ENCODE results near the gene NKAP.

DNA sequence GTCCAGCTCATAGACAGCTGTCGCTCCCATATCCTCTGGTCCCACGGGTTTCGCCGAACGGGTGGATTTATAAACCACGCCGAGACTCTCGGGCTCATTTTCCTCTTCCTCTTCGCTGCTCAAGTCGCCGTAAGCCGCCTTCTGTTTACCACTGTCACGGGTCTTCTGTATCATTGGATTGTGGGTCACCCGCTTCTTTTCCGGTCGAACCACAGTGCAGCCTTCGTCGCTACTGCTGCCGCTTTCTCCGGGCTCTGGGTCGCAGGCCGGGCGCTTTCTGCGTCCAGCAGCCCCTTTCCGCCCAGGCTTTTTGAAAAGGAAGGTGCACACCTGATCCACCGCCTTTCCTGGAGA, 72.3 kb downstream of the NKAP start:
- TF ChIP-seq, protein P1, sequence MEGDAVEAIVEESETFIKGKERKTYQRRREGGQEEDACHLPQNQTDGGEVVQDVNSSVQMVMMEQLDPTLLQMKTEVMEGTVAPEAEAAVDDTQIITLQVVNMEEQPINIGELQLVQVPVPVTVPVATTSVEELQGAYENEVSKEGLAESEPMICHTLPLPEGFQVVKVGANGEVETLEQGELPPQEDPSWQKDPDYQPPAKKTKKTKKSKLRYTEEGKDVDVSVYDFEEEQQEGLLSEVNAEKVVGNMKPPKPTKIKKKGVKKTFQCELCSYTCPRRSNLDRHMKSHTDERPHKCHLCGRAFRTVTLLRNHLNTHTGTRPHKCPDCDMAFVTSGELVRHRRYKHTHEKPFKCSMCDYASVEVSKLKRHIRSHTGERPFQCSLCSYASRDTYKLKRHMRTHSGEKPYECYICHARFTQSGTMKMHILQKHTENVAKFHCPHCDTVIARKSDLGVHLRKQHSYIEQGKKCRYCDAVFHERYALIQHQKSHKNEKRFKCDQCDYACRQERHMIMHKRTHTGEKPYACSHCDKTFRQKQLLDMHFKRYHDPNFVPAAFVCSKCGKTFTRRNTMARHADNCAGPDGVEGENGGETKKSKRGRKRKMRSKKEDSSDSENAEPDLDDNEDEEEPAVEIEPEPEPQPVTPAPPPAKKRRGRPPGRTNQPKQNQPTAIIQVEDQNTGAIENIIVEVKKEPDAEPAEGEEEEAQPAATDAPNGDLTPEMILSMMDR (conservative IDR thresholded peaks at IDR 0.05; ENCODE audit: low read depth, low read length), result no peak
- TF ChIP-seq EZH2 (IDR thresholded peaks at IDR 0.05; ENCODE audit: borderline replicate concordance, low read depth, low read length, poor library complexity, severe bottlenecking), result no peak

Data from A673 (cell line).